ENCODE results near the gene HAO2. TPM values are rescaled to one million over a fixed set of nuclear protein-coding genes. Genes with fewer than 3 reads are reported as not detected.

The HAO2 gene
- total RNA-seq, 1 experiment from 2014 or later, result 0.13 TPM

DNA sequence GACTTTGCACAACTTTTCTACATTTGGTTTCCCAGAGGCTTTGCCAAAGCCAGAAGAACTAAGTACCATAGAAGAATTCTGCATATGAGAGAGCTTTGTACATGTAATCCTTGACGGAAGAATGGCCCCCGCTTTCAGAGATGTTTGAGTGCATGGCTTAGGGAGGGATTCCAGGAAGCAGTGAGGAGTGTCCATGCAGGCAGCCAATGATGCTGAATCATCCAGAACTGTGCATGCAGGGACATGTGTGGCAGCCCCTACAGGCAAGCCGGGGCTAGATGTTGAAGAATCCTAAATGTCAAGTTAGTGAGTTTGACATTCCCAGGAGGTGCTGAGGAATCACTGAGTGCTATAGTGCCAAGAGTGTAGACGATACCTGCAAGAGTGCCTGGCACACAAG is 9.9 kb upstream of the HAO2 start:
- H3K36me3 Mint-ChIP-seq (ENCODE audit: insufficient read depth in 1 of 3, low read depth in 3 of 3), result peaks cover 9 to 16% (median 11%) of the 10 kb centered on the region in 3 experiments
- no peak overlapping the region for H2BK12ac ChIP-seq (ENCODE audit: insufficient read length, low read depth, low read length)
- H3K9me3 ChIP-seq (ENCODE audit: control insufficient read depth, low read depth, low read length), result no peaks in the 10 kb centered on the region
- no peaks in the 10 kb centered on the region for H3K4me1 ChIP-seq (ENCODE audit: insufficient read depth, low read length)
- no peak overlapping the region for H3T11ph ChIP-seq (ENCODE audit: low read length)
- no peak overlapping the region for H2AK5ac ChIP-seq (ENCODE audit: insufficient read length, low read length)
- peaks cover 3 to 15% of the 10 kb centered on the region in 2 experiments for H3K9me3 Mint-ChIP-seq
- H3K14ac ChIP-seq (ENCODE audit: insufficient read depth, low read length), result no peak overlapping the region
- H2BK120ac ChIP-seq (ENCODE audit: low read depth, low read length, poor library complexity, severe bottlenecking), result no peak overlapping the region
- DNase-seq, result no peak
- peaks cover 3% of the 10 kb centered on the region for H3K27me3 Mint-ChIP-seq (ENCODE audit: low read depth)
- no peak overlapping the region for H2BK20ac ChIP-seq (ENCODE audit: low read depth, low read length, poor library complexity, severe bottlenecking)
- no peak overlapping the region for H3K9ac ChIP-seq (ENCODE audit: extremely low read depth, insufficient read length, low read length)
- no CpG with 5 or more reads among the region's 4 CpGs for WGBS (ENCODE audit: extremely low coverage, insufficient read length, low lambda C conversion rate)
- no peak overlapping the region for H4K91ac ChIP-seq (ENCODE audit: insufficient read length, low read depth, low read length)
- H3K79me1 ChIP-seq (ENCODE audit: insufficient read depth, low read depth, low read length, poor library complexity, severe bottlenecking), result no peaks in the 10 kb centered on the region
- TF ChIP-seq, protein P1, sequence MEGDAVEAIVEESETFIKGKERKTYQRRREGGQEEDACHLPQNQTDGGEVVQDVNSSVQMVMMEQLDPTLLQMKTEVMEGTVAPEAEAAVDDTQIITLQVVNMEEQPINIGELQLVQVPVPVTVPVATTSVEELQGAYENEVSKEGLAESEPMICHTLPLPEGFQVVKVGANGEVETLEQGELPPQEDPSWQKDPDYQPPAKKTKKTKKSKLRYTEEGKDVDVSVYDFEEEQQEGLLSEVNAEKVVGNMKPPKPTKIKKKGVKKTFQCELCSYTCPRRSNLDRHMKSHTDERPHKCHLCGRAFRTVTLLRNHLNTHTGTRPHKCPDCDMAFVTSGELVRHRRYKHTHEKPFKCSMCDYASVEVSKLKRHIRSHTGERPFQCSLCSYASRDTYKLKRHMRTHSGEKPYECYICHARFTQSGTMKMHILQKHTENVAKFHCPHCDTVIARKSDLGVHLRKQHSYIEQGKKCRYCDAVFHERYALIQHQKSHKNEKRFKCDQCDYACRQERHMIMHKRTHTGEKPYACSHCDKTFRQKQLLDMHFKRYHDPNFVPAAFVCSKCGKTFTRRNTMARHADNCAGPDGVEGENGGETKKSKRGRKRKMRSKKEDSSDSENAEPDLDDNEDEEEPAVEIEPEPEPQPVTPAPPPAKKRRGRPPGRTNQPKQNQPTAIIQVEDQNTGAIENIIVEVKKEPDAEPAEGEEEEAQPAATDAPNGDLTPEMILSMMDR (conservative IDR thresholded peaks at IDR 0.05), result no peak
- H3K27ac Mint-ChIP-seq, result no peak overlapping the region
- no peak overlapping the region for H3K18ac ChIP-seq (ENCODE audit: insufficient read length, low read depth, low read length)
- no peak overlapping the region for H2AFZ ChIP-seq (ENCODE audit: low read length)
- no peak overlapping the region for H3K4me2 ChIP-seq (ENCODE audit: insufficient read depth, insufficient read length, low read length)
- H3K23ac ChIP-seq (ENCODE audit: insufficient read length, low read depth, low read length), result no peak overlapping the region
- H4K20me1 ChIP-seq (ENCODE audit: control insufficient read depth, insufficient read depth, insufficient read length), result no peaks in the 10 kb centered on the region
- no peak overlapping the region for H3K27ac ChIP-seq (ENCODE audit: insufficient read length, low read depth, low read length)
- H4K8ac ChIP-seq (replicated peaks; ENCODE audit: insufficient read length, low read depth, low read length), result no peak overlapping the region
- no peak overlapping the region for H2BK5ac ChIP-seq (ENCODE audit: insufficient read length, low read length)
- H3K23me2 ChIP-seq (ENCODE audit: insufficient read length, low read depth, low read length, poor library complexity, severe bottlenecking), result no peaks in the 10 kb centered on the region
- no peak overlapping the region for H4K5ac ChIP-seq (ENCODE audit: insufficient read length, low read depth, low read length)
- H2BK15ac ChIP-seq (ENCODE audit: low read depth, low read length), result no peak overlapping the region
- H3K56ac ChIP-seq (ENCODE audit: insufficient read length, low read depth, low read length), result no peak overlapping the region
- H3K4me1 Mint-ChIP-seq, result peaks cover 11 to 28% of the 10 kb centered on the region in 2 experiments
- H3K4ac ChIP-seq (ENCODE audit: low read depth, low read length), result no peak overlapping the region
- H3K4me3 Mint-ChIP-seq, result no peak overlapping the region
- no peaks in the 10 kb centered on the region for H3K27me3 ChIP-seq (ENCODE audit: insufficient read depth, low read length)
- no peaks in the 10 kb centered on the region for H3K79me2 ChIP-seq (ENCODE audit: insufficient read depth, low read length)
